GM18511 (cell line): ENCODE measurements around the gene KAZN.

ENCODE experiments used
- ATAC-seq: cut with Tn5 transposase; IDR thresholded peaks from one replicate; pipeline ENCODE4 v1.9.1; 2021; ENCODE audit warnings: mild to moderate bottlenecking, moderate library complexity; ENCODE audit not compliant: unreplicated experiment

Gene KAZN

GRCh38 chr1:14585728-14586127 lies 12.8 kb upstream of the KAZN start:
- no peak for ATAC-seq

DNA sequence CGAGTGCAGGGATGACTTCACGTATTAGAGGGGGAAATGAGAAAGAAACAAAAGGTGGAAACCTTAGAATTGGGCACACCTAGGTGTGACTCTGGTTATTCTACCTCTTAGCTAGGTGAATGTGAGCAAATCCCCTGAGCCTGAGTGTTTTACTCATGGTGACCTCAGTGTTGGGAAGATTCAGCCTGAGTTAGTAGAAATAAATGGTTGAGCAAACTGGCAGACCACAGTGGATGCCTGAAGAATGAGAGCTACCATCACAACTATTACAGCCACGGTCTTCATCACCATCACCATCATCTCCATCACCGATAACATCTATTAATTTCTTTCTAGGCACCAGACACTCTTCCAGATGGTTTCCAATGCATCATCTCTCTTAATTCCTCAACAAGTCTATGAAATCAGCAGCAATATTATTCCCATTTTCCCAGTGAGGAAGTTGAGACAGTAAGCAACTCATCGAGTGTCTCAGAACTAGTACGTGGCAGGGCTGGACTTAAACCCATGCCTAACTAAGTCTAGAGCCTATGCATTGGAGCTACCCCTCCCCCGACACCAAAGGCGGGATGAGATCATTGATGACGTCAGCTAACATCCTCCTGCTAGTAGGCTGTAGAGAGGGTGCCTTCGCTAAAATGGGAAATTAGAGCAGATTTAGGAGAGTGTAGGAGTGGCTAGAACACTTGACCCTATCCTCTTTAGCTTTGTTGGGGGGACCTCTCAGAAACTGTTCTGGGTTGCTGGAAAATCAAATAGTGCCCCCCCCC lies 7.9 kb upstream of the KAZN start:
- no peak for ATAC-seq

- no peak for ATAC-seq
Observed at GRCh38 chr1:14591600-14591999, 6.9 kb upstream of the KAZN start.

DNA sequence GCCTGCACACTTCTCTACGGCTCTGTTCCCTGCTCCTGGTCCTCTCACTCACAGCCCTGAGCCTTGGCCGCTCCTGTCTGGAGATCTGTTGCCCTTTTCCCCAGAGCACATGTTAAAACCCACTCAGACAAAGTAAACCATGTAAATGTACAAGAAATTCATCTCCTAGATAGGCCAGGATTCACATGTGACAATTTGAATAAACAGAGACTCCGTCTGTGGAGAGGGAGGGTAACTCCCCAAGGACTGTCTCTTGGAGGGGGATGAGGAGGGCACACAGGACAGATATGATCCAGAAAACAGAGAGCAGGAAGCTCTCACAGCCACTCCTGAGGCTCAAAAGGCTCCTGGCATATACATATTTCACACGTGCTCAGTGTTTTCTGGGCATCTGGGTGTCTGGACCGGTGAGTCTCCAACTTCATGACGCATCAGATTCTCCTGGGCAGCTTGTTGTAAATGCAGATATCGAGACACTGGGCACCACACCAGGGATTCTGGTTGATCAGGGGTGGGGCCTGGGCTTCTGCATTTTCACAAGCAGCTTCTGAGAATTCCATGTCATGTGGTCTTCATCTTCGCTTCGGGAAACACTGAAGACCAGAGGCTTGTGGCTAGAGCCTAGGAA lies 6.4 kb upstream of the KAZN start:
- no peak for ATAC-seq

- ATAC-seq = no peak
Observed at GRCh38 chr1:14593302-14593701, 5.2 kb upstream of the KAZN start.

- ATAC-seq = no peak
Observed at GRCh38 chr1:14594045-14594444, 4.4 kb upstream of the KAZN start.

DNA sequence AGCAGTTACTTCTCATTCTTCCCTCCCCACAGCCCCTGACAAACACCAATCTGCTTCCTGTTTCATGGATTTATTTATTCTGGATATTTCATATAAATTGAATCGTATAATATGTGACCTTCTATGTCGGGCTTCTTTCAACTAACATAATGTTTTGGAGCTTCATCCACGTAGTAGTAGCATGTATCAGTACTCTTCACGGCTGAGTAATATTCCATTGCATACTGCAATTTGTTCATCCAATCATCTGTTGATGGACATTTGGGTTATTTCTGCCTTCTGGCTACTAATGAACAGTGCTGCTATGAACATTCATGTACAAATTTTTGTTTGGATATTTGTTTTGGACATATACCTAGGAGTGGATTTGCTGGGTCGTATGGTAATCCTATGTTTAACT lies 1.9 kb upstream of the KAZN start:
- no peak for ATAC-seq

DNA sequence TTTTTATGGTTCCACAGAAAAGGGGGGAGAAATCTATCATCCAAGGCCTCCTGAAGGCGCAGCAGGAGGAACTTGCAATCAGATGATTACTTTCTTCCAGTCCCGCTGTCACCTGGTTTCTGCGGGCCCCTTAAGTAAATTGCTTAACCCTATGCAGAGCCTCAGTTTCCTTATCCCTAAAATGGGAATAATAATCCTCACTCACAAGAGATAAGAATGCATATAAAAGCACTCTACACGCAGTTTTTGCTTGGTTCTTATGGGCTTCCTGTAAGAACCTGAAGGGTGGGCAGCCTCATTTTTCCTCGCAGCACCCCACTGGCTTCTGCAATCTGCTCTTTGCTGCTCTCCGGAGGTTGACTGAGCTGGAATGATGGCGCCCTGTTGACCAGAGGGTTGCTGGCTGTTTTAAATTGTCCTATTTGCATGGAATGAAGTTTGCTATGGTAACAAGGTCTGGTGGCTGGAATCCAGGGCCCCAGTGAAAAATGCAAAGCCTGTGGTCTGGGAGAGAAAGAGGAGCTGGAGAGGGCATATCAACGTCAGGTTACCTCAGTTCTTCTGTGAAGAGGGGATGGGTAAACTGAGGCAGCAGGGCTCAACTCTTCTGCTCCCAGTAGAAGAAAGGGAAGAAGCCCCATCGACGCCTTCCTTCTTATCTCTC lies 1.0 kb upstream of the KAZN start:
- no peak for ATAC-seq

DNA sequence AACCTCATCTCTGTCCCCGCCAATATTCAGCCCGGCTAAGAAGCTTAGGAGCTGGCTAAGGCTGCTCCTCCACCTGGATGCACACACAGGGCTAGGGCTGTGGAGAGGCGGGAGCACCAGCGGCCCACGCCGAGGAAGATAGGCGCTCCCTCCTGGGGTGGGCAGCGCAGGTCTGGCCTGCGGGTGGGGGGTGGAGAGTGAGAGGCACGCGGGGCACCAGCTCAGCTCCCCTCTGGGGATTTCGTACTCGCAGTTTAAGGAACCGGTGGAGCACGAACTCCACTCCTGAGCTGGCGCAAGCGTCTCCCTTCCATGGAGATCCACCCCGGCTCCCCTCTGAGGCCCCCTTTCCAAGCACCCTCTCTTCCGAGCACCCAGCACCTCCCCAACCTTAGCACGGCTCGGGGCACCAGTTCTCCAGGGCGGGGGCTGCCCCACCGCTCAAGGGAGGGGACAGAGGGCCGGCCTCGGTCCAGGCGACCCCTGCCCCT lies 433 bp upstream of the KAZN start:
- no peak for ATAC-seq

GRCh38 chr1:14599183-14599791 lies 802 bp downstream of the KAZN start:
- no peak for ATAC-seq

- no peak for ATAC-seq
Observed at GRCh38 chr1:14599800-14600199, 1.3 kb downstream of the KAZN start.

GRCh38 chr1:14600405-14601112 lies 2.1 kb downstream of the KAZN start:
- no peak for ATAC-seq

GRCh38 chr1:14602136-14602535 lies 3.7 kb downstream of the KAZN start:
- ATAC-seq = no peak

- ATAC-seq = no peak
Observed at GRCh38 chr1:14603645-14604044, 5.2 kb downstream of the KAZN start.

GRCh38 chr1:14604414-14604813 lies 5.9 kb downstream of the KAZN start:
- no peak for ATAC-seq

- no peak for ATAC-seq
Observed at GRCh38 chr1:14605945-14606344, 7.5 kb downstream of the KAZN start.

DNA sequence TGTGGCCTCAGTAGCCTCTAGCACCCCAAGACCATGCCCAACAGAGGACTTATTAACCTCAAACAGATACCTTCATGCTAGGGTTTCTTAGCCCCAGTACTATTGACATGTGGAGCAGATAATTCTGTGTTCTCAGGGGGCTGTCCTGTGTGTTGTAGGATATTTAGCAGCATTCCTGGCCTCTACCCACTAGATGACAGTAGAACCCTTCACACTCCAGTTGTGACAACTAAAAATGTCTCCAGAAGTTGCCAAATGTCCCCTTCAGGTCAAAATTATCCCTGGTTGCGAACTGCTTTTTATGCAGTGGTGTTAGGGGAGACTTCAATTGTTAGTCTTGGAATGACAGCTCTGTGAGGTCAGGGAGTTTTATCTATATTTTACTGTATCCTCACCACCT lies 8.1 kb downstream of the KAZN start:
- ATAC-seq = no peak

DNA sequence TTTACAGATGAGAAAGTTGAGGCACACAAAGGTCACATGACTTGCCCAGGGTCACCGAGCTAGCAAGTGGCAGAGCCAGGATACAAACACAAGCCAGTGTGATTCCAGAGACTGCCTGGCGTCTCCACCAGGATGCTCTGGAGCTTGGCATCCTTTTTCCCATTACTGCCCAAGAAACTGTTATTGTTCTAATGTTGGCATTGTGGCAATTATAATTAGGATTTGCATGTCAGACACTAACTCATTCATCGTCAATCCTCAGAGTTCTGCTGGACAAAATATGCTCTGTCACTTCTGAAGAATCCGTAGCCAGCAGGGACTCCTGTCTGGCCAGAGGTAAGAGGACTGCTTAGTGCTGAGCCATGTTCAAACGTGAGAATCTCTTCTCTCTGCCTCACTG lies 8.8 kb downstream of the KAZN start:
- no peak for ATAC-seq

DNA sequence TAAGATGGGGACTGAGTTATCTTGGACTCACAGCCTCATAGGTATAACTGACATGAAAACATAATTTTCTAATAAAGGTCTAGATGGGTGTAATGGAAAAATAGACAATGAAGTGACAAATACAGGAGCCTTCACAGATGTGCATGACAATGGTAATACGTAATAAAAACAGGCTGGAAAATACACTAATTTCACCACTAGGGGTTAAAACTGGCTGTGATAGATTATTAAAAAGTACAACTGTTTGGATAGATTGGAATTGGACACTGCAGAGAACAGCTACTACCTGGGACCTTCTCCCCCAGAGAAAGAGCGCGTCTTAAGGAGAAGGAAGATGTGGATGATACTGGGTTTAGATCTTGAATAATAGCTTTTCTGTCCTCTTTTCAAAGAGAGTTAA lies 9.8 kb downstream of the KAZN start:
- ATAC-seq = no peak

GRCh38 chr1:14610761-14611160 lies 12.3 kb downstream of the KAZN start:
- no peak for ATAC-seq

DNA sequence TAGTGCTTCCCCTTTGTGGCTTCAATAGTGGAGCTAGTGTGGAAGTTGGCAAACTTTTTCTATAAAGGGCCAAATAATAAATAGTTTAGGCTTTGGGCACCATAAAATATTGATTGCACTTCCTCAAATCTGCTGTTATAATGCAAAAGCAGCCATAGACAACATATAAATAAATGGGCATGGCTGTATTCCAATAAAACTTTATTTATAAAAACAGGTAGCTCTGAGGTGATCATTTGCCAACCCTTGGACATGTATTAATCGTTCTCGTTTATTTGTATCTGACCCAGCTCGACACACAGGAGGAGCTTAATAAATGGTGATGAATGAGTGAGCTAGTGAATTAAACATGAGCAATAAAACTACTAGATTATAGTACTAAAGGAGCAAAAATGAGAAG lies 13.3 kb downstream of the KAZN start:
- ATAC-seq = no peak
